ENCODE results near the gene SH2D3C.

DNA sequence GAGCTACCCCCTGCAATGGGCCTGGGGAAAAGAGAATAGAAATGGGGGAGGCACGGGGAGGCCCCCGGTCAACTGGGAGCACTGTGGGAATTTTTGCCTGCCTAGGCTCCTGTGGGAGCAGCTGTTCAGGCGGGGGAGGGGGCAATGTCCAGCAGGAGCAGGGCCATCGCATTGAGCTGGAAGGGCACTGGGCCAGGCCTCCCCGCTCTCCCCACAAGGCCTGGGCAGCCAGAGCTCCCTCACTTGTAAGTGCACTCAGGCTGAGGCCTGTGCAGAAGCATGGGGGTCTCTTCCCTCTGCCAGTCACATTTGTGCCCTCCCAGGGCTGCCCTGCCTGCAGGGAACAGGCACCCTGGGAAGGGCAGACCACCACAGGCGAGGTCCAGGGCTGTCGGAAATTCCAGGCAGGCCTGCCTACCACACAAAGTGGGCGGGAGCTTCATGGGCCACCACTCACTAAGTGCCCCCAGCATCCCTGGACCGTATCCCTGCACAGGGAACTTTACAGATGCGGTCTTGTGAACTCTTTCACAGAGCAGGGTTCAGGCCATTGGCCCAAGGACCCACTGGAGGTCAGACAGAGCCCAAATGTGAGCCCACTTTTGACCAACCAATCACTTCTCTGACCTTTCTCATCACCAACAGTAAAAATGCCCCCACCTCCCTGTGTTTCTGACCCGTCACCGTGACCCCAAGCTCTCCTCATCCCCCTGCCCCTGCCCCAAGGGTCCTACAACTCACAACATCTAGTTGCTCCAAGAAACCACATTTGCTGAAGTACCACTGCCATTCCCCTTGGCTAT, 72.7 kb downstream of the SH2D3C start:
- TF ChIP-seq, protein P1, sequence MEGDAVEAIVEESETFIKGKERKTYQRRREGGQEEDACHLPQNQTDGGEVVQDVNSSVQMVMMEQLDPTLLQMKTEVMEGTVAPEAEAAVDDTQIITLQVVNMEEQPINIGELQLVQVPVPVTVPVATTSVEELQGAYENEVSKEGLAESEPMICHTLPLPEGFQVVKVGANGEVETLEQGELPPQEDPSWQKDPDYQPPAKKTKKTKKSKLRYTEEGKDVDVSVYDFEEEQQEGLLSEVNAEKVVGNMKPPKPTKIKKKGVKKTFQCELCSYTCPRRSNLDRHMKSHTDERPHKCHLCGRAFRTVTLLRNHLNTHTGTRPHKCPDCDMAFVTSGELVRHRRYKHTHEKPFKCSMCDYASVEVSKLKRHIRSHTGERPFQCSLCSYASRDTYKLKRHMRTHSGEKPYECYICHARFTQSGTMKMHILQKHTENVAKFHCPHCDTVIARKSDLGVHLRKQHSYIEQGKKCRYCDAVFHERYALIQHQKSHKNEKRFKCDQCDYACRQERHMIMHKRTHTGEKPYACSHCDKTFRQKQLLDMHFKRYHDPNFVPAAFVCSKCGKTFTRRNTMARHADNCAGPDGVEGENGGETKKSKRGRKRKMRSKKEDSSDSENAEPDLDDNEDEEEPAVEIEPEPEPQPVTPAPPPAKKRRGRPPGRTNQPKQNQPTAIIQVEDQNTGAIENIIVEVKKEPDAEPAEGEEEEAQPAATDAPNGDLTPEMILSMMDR (IDR thresholded peaks at IDR 0.05; ENCODE audit: poor library complexity, severe bottlenecking) = no peak
- no peak for TF ChIP-seq POLR2AphosphoS5 (IDR thresholded peaks at IDR 0.05)
- TF ChIP-seq EZH2 (IDR thresholded peaks at IDR 0.05; ENCODE audit: borderline replicate concordance, insufficient read depth, low read length, poor library complexity, severe bottlenecking) = no peak
- TF ChIP-seq, protein P2, sequence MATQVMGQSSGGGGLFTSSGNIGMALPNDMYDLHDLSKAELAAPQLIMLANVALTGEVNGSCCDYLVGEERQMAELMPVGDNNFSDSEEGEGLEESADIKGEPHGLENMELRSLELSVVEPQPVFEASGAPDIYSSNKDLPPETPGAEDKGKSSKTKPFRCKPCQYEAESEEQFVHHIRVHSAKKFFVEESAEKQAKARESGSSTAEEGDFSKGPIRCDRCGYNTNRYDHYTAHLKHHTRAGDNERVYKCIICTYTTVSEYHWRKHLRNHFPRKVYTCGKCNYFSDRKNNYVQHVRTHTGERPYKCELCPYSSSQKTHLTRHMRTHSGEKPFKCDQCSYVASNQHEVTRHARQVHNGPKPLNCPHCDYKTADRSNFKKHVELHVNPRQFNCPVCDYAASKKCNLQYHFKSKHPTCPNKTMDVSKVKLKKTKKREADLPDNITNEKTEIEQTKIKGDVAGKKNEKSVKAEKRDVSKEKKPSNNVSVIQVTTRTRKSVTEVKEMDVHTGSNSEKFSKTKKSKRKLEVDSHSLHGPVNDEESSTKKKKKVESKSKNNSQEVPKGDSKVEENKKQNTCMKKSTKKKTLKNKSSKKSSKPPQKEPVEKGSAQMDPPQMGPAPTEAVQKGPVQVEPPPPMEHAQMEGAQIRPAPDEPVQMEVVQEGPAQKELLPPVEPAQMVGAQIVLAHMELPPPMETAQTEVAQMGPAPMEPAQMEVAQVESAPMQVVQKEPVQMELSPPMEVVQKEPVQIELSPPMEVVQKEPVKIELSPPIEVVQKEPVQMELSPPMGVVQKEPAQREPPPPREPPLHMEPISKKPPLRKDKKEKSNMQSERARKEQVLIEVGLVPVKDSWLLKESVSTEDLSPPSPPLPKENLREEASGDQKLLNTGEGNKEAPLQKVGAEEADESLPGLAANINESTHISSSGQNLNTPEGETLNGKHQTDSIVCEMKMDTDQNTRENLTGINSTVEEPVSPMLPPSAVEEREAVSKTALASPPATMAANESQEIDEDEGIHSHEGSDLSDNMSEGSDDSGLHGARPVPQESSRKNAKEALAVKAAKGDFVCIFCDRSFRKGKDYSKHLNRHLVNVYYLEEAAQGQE (IDR thresholded peaks at IDR 0.05; ENCODE audit: borderline replicate concordance) = no peak
- no peak for TF ChIP-seq EP300 (conservative IDR thresholded peaks at IDR 0.05; ENCODE audit: poor library complexity, severe bottlenecking)
- no peak for TF ChIP-seq TAF1 (IDR thresholded peaks at IDR 0.05; ENCODE audit: low read depth)
- no peak for TF ChIP-seq RAD21 (conservative IDR thresholded peaks at IDR 0.05)
